Fibroblast of lung (primary cell): ENCODE results near the gene WIPI1. TPM values are rescaled to one million over a fixed set of nuclear protein-coding genes. Genes with fewer than 3 reads are reported as not detected.

Experiments used
- DNase-seq, 2 donors: peaks; one replicate each; pipeline versions ENCODE4 v3.0.0 to v3.0.0-alpha.2; 2010; ENCODE audit warnings: low read depth in 2 of 2
- H2AFZ ChIP-seq: 2 replicates; pipeline ENCODE4 v1.5.1; 2012; ENCODE audit warnings: low read length, control low read depth, inconsistent platforms
- H3K27ac ChIP-seq: 2 replicates; pipeline ENCODE4 v1.5.1; 2011; ENCODE audit warnings: low read length, control low read depth; ENCODE audit not compliant: insufficient read depth
- H3K27me3 ChIP-seq: 2 replicates; pipeline ENCODE4 v1.5.1; 2011; ENCODE audit warnings: mild to moderate bottlenecking, low read length; ENCODE audit not compliant: control insufficient read depth, insufficient read depth
- H3K36me3 ChIP-seq: 2 replicates; pipeline ENCODE4 v1.5.1; 2011; ENCODE audit warnings: low read length; ENCODE audit not compliant: control insufficient read depth, insufficient read depth
- H3K4me1 ChIP-seq: 2 replicates; pipeline ENCODE4 v1.5.1; 2011; ENCODE audit warnings: low read length; ENCODE audit not compliant: control insufficient read depth, insufficient read depth; ENCODE audit errors: extremely low read depth
- H3K4me2 ChIP-seq: 2 replicates; pipeline ENCODE4 v1.5.1; 2011; ENCODE audit warnings: low read length, control low read depth; ENCODE audit not compliant: insufficient read depth; ENCODE audit errors: extremely low read depth
- H3K4me3 ChIP-seq, 4 experiments: fragments of 200-600 bp in 1 of 4; sonication (generic) in 1 of 4; replicated peaks in 1 of 4; 2 replicates each; pipeline ENCODE4 v1.5.1; 2011 to 2016; ENCODE audit warnings: low read length in 4 of 4, low read depth in 3 of 4, mild to moderate bottlenecking in 3 of 4, control low read depth in 2 of 4, inconsistent platforms in 1 of 4, mixed read lengths in 1 of 4; ENCODE audit not compliant: insufficient read depth in 1 of 4; ENCODE audit errors: control extremely low read depth in 1 of 4
- H3K79me2 ChIP-seq: 2 replicates; pipeline ENCODE4 v1.5.1; 2012; ENCODE audit warnings: mild to moderate bottlenecking, low read length, inconsistent platforms; ENCODE audit not compliant: control insufficient read depth, insufficient read depth
- H3K9ac ChIP-seq: 2 replicates; pipeline ENCODE4 v1.5.1; 2011; ENCODE audit warnings: mild to moderate bottlenecking, low read length, control low read depth; ENCODE audit not compliant: insufficient read depth
- H3K9me3 ChIP-seq: 2 replicates; pipeline ENCODE4 v1.5.1; 2012; ENCODE audit warnings: low read depth, low read length; ENCODE audit not compliant: control insufficient read depth, insufficient read depth
- H4K20me1 ChIP-seq: 2 replicates; pipeline ENCODE4 v1.5.1; 2011; ENCODE audit warnings: low read length; ENCODE audit not compliant: control insufficient read depth, insufficient read depth; ENCODE audit errors: extremely low read depth
- CTCF ChIP-seq, 2 donors: IDR thresholded peaks in 1 of 2; conservative IDR thresholded peaks in 1 of 2; 1 replicate in 1 of 2; 2 replicates in 1 of 2; pipeline ENCODE4 v1.5.1; 2011 to 2012; ENCODE audit warnings: low read length in 2 of 2, control low read depth in 1 of 2, inconsistent platforms in 1 of 2, low read depth in 1 of 2, mild to moderate bottlenecking in 1 of 2
- EZH2 ChIP-seq: IDR thresholded peaks from 2 replicates; pipeline ENCODE4 v1.5.1; 2012; ENCODE audit warnings: low read length, control low read depth, mild to moderate bottlenecking; ENCODE audit errors: missing control alignments
- polyA plus RNA-seq, 2 donors: library from polyadenylated mRNA; depleted of rRNA in 1 of 2; stranded (reverse) in 1 of 2; unstranded in 1 of 2; fragments of >200 nt; gene quantifications; 2 replicates each; pipeline ENCODE4 v1.2.1, GENCODE V29; 2011 to 2012; ENCODE audit warnings: missing spikeins in 1 of 2
- total RNA-seq: library from RNA; depleted of rRNA; stranded (reverse); fragments of >200 nt; gene quantifications from 2 replicates; pipeline ENCODE4 v1.2.1, GENCODE V29; 2014

The WIPI1 gene
- total and polyA plus RNA-seq, 2 donors (not counting 1 experiment from before 2014, with no cell fraction given), result 158 to 251 TPM

DNA sequence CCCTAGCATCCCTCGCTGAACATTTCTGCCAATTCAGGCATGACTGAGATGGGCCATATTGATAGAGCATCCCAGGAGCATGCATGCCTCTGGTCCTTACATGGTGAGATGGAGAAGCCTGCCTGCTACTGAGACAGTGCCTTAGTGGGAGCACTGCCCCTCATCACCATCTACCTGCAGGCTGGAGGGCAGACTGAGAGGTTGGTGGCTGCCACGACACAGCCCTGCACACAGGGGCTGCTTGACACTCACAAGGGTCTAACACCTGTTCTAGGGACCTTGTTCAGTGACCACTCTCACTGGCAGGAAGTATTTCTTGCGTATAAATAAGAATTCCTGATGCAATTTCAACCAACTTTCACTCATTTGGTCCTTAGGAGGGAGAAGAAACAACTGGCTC is 34.0 kb downstream of the WIPI1 start:
- H3K4me3 ChIP-seq, result no peak overlapping the region
- H2AFZ ChIP-seq, result no peak overlapping the region
- H3K27ac ChIP-seq, result no peak overlapping the region
- no peaks in the 10 kb centered on the region for H3K4me1 ChIP-seq
- H3K36me3 ChIP-seq, result peaks cover 12% of the 10 kb centered on the region
- no peaks in the 10 kb centered on the region for H3K9me3 ChIP-seq
- no peaks in the 10 kb centered on the region for H3K27me3 ChIP-seq
- no peak for TF ChIP-seq CTCF (conservative IDR thresholded peaks at IDR 0.05 in 1 of 2, IDR thresholded peaks at IDR 0.05 in 1 of 2; ENCODE audit: low read depth in 1 of 2, low read length in 2 of 2)
- no peaks in the 10 kb centered on the region for H3K79me2 ChIP-seq
- no peak overlapping the region for H3K9ac ChIP-seq
- DNase-seq, result no peak
- no peak overlapping the region for H3K4me2 ChIP-seq
- no peaks in the 10 kb centered on the region for H4K20me1 ChIP-seq

GRCh38 chr17:68422821-68423220 is 34.5 kb downstream of the WIPI1 start:
- H3K9me3 ChIP-seq, result no peaks in the 10 kb centered on the region
- H3K4me2 ChIP-seq, result no peak overlapping the region
- TF ChIP-seq EZH2 (no peak), CTCF (conservative IDR thresholded peaks at IDR 0.05 in 1 of 2, IDR thresholded peaks at IDR 0.05 in 1 of 2; ENCODE audit: low read depth in 1 of 2, low read length in 2 of 2) (no peak)
- peaks cover 12% of the 10 kb centered on the region for H3K36me3 ChIP-seq
- H3K27ac ChIP-seq, result no peak overlapping the region
- no peak for DNase-seq
- H3K4me3 ChIP-seq, result no peak overlapping the region
- no peak overlapping the region for H3K9ac ChIP-seq
- H3K79me2 ChIP-seq, result no peaks in the 10 kb centered on the region
- H4K20me1 ChIP-seq, result no peaks in the 10 kb centered on the region
- no peaks in the 10 kb centered on the region for H3K4me1 ChIP-seq
- no peaks in the 10 kb centered on the region for H3K27me3 ChIP-seq
- no peak overlapping the region for H2AFZ ChIP-seq

GRCh38 chr17:68421486-68421885 is 35.8 kb downstream of the WIPI1 start:
- TF ChIP-seq EZH2 (no peak), CTCF (conservative IDR thresholded peaks at IDR 0.05 in 1 of 2, IDR thresholded peaks at IDR 0.05 in 1 of 2; ENCODE audit: low read depth in 1 of 2, low read length in 2 of 2) (no peak)
- H3K36me3 ChIP-seq, result peaks cover 11% of the 10 kb centered on the region
- H3K4me3 ChIP-seq, result no peak overlapping the region

More at GRCh38 chr17:68421486-68421885, 35.8 kb downstream of the WIPI1 start:
- no peaks in the 10 kb centered on the region for H3K9me3 ChIP-seq
- no peaks in the 10 kb centered on the region for H4K20me1 ChIP-seq
- H3K9ac ChIP-seq, result no peak overlapping the region
- no peaks in the 10 kb centered on the region for H3K27me3 ChIP-seq
- H3K27ac ChIP-seq, result no peak overlapping the region
- no peaks in the 10 kb centered on the region for H3K79me2 ChIP-seq
- no peak overlapping the region for H3K4me2 ChIP-seq
- no peak overlapping the region for H2AFZ ChIP-seq
- no peaks in the 10 kb centered on the region for H3K4me1 ChIP-seq
- no peak for DNase-seq
